Measurements from ENCODE around the gene CACNB2. TPM values are rescaled to one million over a fixed set of nuclear protein-coding genes. Genes with fewer than 3 reads are reported as not detected.
A peak's percentile ranks its signal among the peaks of the same experiment; 100 is the strongest.

Gene CACNB2
- total RNA-seq, 1 donor from 2014 or later = 3.5 TPM

DNA sequence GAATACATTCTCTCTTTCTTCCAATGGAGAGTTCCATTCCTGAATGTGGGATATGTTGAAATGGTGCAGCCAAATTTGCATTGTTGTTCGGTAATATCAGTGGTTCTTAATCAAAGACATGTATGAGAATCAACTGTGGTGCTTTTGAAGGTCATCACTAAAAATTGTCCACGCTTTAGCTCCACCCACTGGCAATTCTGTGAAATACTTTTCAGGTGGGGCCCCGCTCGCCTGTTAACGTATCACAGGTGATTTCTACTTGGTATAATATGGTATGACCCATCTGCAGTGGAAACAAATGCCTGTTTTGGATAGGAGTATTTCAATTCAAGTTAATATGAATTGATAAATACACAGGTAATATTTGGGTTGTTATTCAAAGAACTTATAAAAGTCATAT lies 332.8 kb downstream of the CACNB2 start:
- TF ChIP-seq, protein P1, sequence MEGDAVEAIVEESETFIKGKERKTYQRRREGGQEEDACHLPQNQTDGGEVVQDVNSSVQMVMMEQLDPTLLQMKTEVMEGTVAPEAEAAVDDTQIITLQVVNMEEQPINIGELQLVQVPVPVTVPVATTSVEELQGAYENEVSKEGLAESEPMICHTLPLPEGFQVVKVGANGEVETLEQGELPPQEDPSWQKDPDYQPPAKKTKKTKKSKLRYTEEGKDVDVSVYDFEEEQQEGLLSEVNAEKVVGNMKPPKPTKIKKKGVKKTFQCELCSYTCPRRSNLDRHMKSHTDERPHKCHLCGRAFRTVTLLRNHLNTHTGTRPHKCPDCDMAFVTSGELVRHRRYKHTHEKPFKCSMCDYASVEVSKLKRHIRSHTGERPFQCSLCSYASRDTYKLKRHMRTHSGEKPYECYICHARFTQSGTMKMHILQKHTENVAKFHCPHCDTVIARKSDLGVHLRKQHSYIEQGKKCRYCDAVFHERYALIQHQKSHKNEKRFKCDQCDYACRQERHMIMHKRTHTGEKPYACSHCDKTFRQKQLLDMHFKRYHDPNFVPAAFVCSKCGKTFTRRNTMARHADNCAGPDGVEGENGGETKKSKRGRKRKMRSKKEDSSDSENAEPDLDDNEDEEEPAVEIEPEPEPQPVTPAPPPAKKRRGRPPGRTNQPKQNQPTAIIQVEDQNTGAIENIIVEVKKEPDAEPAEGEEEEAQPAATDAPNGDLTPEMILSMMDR (IDR thresholded peaks at IDR 0.05) = peak; percentile 35
- TF ChIP-seq EZH2phosphoT487 (IDR thresholded peaks at IDR 0.05) = no peak
- H3F3A ChIP-seq (ENCODE audit: low read depth) = no peaks in the 10 kb centered on the region
- Mint-ChIP-seq H3K4me3 (no peak overlapping the region), H3K27me3 (ENCODE audit: insufficient read depth, low read depth) (peaks cover 2% of the 10 kb centered on the region), H3K27ac (no peak overlapping the region), H3K36me3 (no peaks in the 10 kb centered on the region), H3K4me1 (peaks cover 14% of the 10 kb centered on the region), H3K9me3 (peaks cover 2% of the 10 kb centered on the region)
- H3K79me2 ChIP-seq (ENCODE audit: low read depth) = no peaks in the 10 kb centered on the region
- no peaks in the 10 kb centered on the region for H3K27me3 ChIP-seq
- peaks cover 7% of the 10 kb centered on the region for H3K4me1 ChIP-seq
- no peak overlapping the region for H3K27ac ChIP-seq
- no peaks in the 10 kb centered on the region for H3K9me3 ChIP-seq (ENCODE audit: low read depth)
- no peak overlapping the region for H2AFZ ChIP-seq (replicated peaks)
- H4K20me1 ChIP-seq (ENCODE audit: low read depth) = no peaks in the 10 kb centered on the region
- H3K36me3 ChIP-seq = no peaks in the 10 kb centered on the region
- no peak for DNase-seq (ENCODE audit: low spot score)
- no peak overlapping the region for H3K4me2 ChIP-seq
- H3K9ac ChIP-seq = no peak overlapping the region
- H3K4me3 ChIP-seq = no peak overlapping the region

DNA sequence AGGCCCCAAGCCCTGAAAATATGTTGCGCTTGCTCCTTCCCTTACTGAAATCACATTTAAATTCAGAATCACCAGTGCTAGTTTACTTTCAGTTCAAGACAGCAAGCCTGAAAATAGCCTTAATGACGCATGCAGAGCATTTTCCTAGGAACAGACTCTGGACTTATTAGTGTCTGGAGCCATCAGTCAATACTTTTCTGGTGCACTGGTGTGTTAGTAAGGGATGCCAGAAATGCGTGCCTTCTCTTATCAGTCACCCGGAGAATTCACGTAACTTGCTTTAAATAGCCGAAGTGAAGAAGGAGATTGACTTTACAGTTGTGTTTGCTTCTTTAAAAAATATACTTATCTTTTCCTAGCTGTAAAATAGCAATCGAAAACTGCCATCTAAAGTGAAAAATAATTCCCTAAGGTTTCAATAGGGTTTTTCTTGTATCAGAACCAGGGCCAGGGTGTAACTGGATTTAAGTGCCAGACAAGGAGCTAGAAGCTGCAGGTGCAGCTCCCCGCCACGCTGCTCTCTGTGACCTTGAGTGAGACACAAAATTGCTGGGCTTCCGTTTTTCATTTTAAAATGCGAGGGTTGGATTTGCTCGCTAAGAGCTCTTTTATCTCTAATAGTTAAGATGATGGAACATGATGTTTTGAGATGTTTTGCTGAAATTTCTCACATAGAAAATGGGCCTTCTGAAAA lies 333.3 kb downstream of the CACNB2 start:
- Mint-ChIP-seq H3K4me3 (no peak overlapping the region), H3K4me1 (peaks cover 14% of the 10 kb centered on the region), H3K36me3 (no peaks in the 10 kb centered on the region), H3K27me3 (ENCODE audit: insufficient read depth, low read depth) (peaks cover 2% of the 10 kb centered on the region), H3K9me3 (peaks cover 2% of the 10 kb centered on the region), H3K27ac (no peak overlapping the region)
- no peak overlapping the region for H2AFZ ChIP-seq (replicated peaks)
- no peaks in the 10 kb centered on the region for H3K27me3 ChIP-seq
- H3F3A ChIP-seq (ENCODE audit: low read depth) = no peaks in the 10 kb centered on the region
- TF ChIP-seq EZH2 (IDR thresholded peaks at IDR 0.05) = no peak
- TF ChIP-seq, protein P1 (IDR thresholded peaks at IDR 0.05) = no peak
- TF ChIP-seq EZH2phosphoT487 (IDR thresholded peaks at IDR 0.05) = no peak
- no peaks in the 10 kb centered on the region for H3K36me3 ChIP-seq
- no peak overlapping the region for H3K27ac ChIP-seq
- no peak overlapping the region for H3K9ac ChIP-seq
- no peaks in the 10 kb centered on the region for H3K79me2 ChIP-seq (ENCODE audit: low read depth)
- H3K4me1 ChIP-seq = peaks cover 7% of the 10 kb centered on the region
- no peak overlapping the region for H3K4me3 ChIP-seq
- no peaks in the 10 kb centered on the region for H3K9me3 ChIP-seq (ENCODE audit: low read depth)
- H3K4me2 ChIP-seq = no peak overlapping the region
- no peaks in the 10 kb centered on the region for H4K20me1 ChIP-seq (ENCODE audit: low read depth)
- DNase-seq (ENCODE audit: low spot score) = no peak

DNA sequence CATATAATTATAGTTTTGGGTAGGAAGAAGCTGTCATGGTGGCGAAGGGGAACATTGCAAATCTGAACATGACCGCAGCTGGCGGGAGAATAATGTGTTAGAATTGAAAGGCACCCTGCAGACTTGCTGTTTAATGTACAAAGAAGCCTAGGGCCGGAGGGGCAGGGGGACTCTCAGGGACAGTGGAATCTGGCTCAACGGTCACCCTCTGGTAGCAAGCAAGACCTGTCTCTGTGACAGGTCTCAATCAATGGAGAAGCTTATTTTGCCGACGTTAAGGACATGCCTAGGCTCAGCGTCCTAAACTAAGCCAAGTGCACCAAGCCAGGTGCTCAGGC lies 333.9 kb downstream of the CACNB2 start:
- no peaks in the 10 kb centered on the region for H4K20me1 ChIP-seq (ENCODE audit: low read depth)
- H2AFZ ChIP-seq (replicated peaks) = no peak overlapping the region
- no peak overlapping the region for H3K4me3 Mint-ChIP-seq
- DNase-seq (ENCODE audit: low spot score) = no peak
- no peaks in the 10 kb centered on the region for H3K36me3 ChIP-seq
- no peaks in the 10 kb centered on the region for H3K79me2 ChIP-seq (ENCODE audit: low read depth)
- H3K27me3 Mint-ChIP-seq (ENCODE audit: insufficient read depth, low read depth) = peaks cover 2% of the 10 kb centered on the region
- no peak overlapping the region for H3K4me3 ChIP-seq
- no peak overlapping the region for H3K27ac Mint-ChIP-seq
- no peak overlapping the region for H3K9ac ChIP-seq
- no peaks in the 10 kb centered on the region for H3K9me3 ChIP-seq (ENCODE audit: low read depth)
- peaks cover 2% of the 10 kb centered on the region for H3K9me3 Mint-ChIP-seq
- peaks cover 7% of the 10 kb centered on the region for H3K4me1 ChIP-seq
- no peak overlapping the region for H3K4me2 ChIP-seq
- no peak overlapping the region for H3K27ac ChIP-seq
- H3K27me3 ChIP-seq = no peaks in the 10 kb centered on the region
- H3F3A ChIP-seq (ENCODE audit: low read depth) = no peaks in the 10 kb centered on the region
- H3K4me1 Mint-ChIP-seq = peaks cover 14% of the 10 kb centered on the region
- H3K36me3 Mint-ChIP-seq = no peaks in the 10 kb centered on the region
- no peak for TF ChIP-seq EZH2phosphoT487 (IDR thresholded peaks at IDR 0.05)
- TF ChIP-seq EZH2 (IDR thresholded peaks at IDR 0.05) = no peak
- TF ChIP-seq, protein P1 (IDR thresholded peaks at IDR 0.05) = no peak

Data from neural progenitor cell (in vitro differentiated cells).